HG02870 (cell line): ENCODE measurements around the gene FST.

Experiments
- ATAC-seq: cut with Tn5 transposase; IDR thresholded peaks from one replicate; pipeline ENCODE4 v1.9.1; 2021; ENCODE audit warnings: mild to moderate bottlenecking, moderate library complexity; ENCODE audit not compliant: unreplicated experiment

The FST gene

GRCh38 chr5:53480416-53481158 is at the start of gene FST:
Gene FST (plus strand): TSS chr5:53480629. CDS start chr5:53480792, 163 bp downstream.
- no peak for ATAC-seq

- no peak for ATAC-seq
Measured at GRCh38 chr5:53431665-53432064, 48.8 kb upstream of the FST start.

GRCh38 chr5:53433026-53433425 is 47.4 kb upstream of the FST start:
- no peak for ATAC-seq

- ATAC-seq: no peak
Measured at GRCh38 chr5:53434541-53434940, 45.9 kb upstream of the FST start.

- no peak for ATAC-seq
Measured at GRCh38 chr5:53436480-53437191, 43.8 kb upstream of the FST start.

- no peak for ATAC-seq
Measured at GRCh38 chr5:53438079-53438478, 42.4 kb upstream of the FST start.

GRCh38 chr5:53438486-53439472 is 41.6 kb upstream of the FST start:
- no peak for ATAC-seq

GRCh38 chr5:53442961-53443360 is 37.5 kb upstream of the FST start:
- ATAC-seq: no peak

- ATAC-seq: no peak
Measured at GRCh38 chr5:53445569-53445968, 34.9 kb upstream of the FST start.

- ATAC-seq: no peak
Measured at GRCh38 chr5:53446908-53447307, 33.5 kb upstream of the FST start.

GRCh38 chr5:53448851-53449250 is 31.6 kb upstream of the FST start:
- ATAC-seq: no peak

GRCh38 chr5:53453898-53454718 is 26.3 kb upstream of the FST start:
- ATAC-seq: no peak

- no peak for ATAC-seq
Measured at GRCh38 chr5:53454719-53455000, 25.8 kb upstream of the FST start.

GRCh38 chr5:53456366-53456765 is 24.1 kb upstream of the FST start:
- no peak for ATAC-seq

- ATAC-seq: no peak
Measured at GRCh38 chr5:53463909-53464621, 16.4 kb upstream of the FST start.

GRCh38 chr5:53464722-53465121 is 15.7 kb upstream of the FST start:
- ATAC-seq: no peak

GRCh38 chr5:53469946-53470687 is 10.3 kb upstream of the FST start:
- ATAC-seq: no peak

GRCh38 chr5:53472279-53472678 is 8.2 kb upstream of the FST start:
- ATAC-seq: no peak
